HuH-7 (cell line): ENCODE measurements around the gene ADAM8.
"Not testable (repeated sequence)": the region's sequence is repeated elsewhere in the genome, so short reads cannot be mapped to it uniquely, and the experiment has no call there.

ENCODE experiments used
- DNase-seq: peaks from one replicate; pipeline ENCODE4 v3.0.0; 2011; ENCODE audit warnings: low spot score

The ADAM8 gene

DNA sequence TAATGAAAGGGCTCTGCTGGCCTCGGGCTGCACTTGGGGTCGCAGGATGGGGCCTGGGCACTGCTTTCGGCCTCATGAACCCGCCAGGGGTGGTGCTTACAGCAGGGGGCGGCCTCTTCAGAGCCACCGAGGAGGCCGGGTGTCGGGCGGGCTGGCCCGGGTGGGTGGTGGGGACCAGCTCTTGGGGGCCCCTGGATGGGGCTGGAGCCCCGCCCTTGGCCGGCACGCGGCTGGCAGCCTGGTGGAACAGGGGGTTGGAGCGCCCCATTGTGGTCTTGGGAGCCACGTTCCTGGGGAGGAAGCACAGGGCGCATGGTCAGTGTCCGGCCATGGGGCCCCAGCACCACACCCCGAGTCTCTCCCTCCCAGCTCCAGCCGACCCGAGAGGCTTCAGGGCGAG, 8.8 kb downstream of the ADAM8 start:
- DNase-seq, result no peak

DNA sequence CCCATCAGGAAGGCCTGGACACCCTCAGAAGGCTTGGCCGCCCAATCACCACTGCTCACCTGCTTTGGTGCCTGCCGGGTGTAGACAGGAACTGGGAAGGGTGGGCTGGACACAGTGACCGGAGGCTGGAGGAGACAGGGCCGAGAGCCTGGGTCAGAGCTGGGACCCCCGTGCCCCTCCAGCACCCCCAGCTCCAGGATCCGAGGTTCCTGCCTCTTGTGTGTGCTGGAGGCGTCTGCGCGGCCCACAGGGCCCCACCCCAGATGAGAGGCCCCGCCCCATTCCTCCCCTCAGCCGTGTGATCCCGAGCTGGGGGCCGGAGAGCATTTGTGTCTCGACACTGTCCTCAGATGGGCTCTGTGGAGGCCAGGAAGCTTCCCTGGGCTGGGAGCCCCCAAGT, 9.4 kb downstream of the ADAM8 start:
- DNase-seq, result no peak

DNA sequence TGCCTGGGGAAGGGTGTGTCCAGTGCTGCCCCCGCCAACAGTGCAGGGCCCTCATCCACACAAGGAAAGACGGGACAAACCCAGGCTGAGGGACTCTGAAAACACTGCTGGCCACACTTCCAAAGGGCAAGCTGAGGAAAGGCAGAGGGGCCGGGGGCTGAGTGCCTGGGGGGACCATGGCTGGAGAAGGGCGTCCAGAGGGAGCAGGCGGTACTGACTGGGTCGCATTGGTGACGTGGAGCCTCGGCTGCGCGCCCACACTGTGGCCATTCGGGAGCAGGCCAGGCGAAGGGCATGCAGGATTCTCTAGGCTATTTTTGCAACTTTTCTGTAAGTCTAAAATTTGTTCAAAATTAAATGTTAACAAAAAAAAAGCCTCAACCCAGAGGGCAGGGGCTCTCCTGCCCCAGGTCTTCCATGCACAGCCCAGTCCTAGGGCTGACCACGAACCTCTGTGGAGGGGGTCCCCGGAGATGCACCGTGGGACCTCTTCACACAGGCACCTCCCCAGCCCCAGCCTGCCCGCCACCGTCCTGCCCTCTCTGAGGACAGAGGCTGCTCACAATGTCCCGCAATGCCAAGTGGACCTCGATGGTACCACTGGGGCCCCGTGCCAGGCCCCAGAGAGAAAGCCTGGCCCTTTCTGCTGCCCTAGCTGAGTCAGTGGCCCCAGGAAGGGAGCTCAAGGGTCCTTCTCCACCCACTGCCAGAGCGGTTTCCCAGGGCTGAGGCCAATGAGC, 10.4 kb downstream of the ADAM8 start:
- no peak for DNase-seq

GRCh38 chr10:133265052-133265451, 11.6 kb downstream of the ADAM8 start:
- DNase-seq, result not testable (repeated sequence)

GRCh38 chr10:133264461-133264860, 12.2 kb downstream of the ADAM8 start:
- DNase-seq, result no peak

DNA sequence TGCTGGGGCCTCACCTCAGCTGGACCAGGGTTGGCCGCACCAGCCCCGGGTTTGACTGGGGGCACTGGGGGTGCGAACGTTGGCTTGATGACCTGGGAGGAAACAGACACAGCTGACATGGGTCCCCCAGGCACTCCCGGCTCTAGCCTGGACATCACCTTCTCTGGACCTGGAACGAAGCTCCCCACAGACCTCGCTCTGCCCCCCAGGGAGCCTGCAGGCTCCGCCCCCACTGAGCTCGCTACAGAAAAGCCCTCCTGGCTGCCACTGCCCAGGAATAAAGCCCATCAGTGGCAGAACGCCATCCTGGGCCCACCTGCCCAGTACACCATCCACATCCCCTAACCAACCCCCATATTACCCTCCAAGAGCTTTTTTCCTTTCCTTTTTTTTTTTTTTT, 13.0 kb downstream of the ADAM8 start:
- DNase-seq, result no peak

GRCh38 chr10:133262696-133263095, 14.0 kb downstream of the ADAM8 start:
- DNase-seq, result no peak

- peak; percentile 90 for DNase-seq
Observed at GRCh38 chr10:133261726-133262325, 14.8 kb downstream of the ADAM8 start.

- peak; percentile 69 for DNase-seq
Observed at GRCh38 chr10:133260895-133261725, 15.6 kb downstream of the ADAM8 start.

DNA sequence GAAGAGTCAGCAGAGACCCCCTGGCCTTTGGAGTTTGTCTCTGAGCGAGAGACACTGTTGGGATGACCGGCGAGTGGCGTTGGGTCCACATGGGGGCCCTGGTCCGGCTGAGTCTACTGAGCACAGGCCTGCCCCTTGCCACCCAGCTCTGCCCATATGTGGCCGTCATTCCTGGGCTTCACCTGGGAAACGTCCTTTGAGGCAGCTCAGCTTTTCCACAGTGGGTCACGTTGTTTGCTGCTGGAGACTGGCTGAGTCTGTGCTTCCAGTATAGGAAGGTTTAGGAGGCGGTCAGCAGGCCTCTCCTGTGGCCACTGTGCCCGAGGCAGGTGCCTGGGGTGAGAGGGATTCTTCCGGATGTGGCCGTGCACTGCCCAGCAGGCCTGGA, 17.1 kb downstream of the ADAM8 start:
- no peak for DNase-seq

GRCh38 chr10:133258818-133259601, 17.7 kb downstream of the ADAM8 start:
- no peak for DNase-seq

DNA sequence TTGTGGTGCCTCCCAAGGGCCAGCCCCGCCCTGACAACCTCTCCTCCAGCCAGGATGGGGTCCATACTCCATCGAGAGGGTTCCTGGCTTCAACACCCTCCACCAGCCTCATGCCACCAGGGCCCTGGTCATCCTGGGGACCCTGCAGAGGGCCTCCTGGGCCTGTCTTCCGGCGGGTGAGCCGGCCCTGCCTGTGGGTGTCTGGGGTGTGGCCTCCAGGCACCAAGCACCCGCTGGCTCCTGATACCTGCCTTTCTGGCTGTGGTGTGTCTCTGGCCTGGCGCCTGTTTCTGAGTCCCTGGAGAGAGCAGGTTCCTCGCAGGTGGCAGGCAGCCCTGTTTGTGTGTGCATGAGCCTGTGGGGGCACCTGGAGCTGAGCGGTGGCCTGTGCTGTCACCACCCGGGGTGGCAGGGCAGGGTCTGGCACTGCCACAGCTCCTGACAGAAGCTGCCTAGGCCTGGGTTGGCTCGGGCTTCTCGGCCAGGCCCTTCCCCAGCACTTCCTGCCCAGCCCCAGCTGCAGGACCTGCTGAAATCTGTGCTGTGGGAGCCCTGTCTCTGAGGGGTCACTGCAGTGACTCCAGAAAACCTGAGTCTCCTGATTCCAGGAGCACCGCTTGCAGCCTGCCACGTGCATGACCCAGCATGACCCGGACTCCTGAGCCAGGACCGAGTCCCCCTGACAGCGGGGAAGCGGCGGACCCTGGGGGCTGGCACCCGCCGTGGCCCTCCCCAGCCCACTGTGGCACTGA, 18.4 kb downstream of the ADAM8 start:
- DNase-seq, result peak; percentile 50

DNA sequence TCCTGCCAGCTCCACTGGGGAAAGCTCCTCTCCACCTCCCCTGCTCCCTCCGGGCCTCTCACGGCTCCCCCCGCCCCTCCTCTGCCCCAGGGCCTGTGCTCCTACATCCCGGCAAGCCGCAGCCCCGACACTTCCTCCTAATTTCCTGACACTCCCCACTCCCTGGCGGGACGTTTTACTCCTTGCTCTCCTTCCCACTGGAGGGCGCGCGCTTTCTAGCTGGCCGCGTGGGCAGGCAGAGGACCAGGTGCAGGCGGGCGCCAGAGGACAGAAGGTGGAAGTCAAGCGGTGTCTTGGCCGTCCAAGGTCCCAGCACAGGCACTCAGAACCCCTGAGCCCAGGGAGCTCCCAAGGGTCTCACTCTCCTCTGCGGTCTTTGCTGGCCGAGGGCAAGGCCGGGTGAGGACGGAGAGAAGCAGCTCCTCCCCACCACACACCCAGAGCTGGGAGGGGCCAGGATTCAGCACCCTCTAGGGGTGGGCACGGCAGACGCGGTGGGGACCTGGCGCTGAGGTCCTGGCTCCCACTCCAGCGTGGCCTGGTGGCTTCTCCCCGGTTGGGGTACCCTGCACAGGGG, 19.1 kb downstream of the ADAM8 start:
- DNase-seq, result peak; percentile 88

DNA sequence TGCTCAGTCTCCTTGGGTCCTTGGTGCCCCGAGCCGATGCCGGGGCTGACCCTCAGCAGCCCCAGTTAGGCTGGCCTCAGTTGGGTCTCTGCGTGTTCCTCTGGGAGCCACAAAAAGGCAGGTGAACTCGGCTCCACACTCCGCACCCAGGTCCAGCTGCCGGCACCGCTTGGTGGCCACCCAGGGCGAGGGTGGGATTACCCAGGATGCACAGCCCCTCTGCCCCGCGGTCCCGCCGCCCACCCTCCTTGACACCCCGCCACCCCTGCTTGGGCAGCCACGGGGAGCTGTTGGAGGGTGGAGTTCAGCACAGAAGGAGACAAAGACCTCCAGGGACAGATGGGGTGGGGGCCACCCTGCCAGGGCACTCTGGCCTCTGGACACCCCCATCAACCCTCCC, 21.3 kb downstream of the ADAM8 start:
- DNase-seq, result no peak

- DNase-seq, result no peak
Observed at GRCh38 chr10:133254421-133255120, 22.1 kb downstream of the ADAM8 start.

- no peak for DNase-seq
Observed at GRCh38 chr10:133253361-133253955, 23.2 kb downstream of the ADAM8 start.

GRCh38 chr10:133252223-133252552, 24.5 kb downstream of the ADAM8 start:
- no peak for DNase-seq

DNA sequence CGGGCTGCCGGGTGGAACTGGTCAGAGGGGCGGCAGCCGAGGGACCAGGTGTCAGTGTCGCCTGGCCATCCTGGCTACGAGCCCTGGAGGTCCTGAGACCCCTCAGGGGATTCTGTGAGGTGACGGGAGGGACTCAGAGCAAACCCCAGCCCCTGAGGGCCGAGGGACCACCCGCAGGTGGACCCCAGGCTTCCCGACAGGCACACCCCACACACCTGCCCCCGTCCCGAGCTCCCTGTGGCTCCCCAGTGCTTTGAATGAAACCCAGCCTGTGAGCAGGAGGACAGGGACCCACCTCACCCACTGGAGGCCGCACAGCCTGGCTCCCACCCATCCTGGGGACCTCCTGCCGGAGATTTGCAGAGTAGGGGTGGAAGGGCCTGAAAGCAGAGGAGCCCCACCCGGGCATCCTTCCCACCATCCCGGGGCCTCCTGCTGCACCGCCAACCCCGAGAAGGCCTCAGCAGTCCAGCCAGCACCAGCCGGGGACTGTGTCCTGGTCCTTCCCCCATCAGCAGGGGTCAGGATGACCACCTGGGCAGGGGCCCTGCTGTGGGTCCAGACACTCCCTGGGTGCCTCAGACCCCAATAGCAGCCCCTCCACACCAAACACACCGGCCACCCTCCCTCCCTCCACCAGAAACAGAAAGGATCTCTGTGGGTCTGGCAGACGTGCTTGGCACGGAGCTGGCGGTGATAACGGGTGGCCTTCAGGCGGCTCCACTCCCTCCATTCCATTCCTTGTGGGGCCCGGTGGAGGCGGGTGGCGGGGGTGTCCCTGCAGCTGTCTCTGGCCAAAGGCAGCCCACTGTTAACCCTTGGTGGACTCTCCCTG, 25.1 kb downstream of the ADAM8 start:
- no peak for DNase-seq
